H1 (cell line): Measurements from ENCODE around the gene FAM184B. TPM values are rescaled to one million over a fixed set of nuclear protein-coding genes. Genes with fewer than 3 reads are reported as not detected.

ENCODE experiments used
- CTCF ChIA-PET: fragments of 300-600 bp; sonication (Branson Sonifier 250); formaldehyde crosslinking; loops from one replicate; lab custom pipeline; 2021; ENCODE audit not compliant: partially characterized antibody; lab: Charles Lee
- POLR2A ChIA-PET: fragments of 300-600 bp; sonication (Branson Sonifier 250); formaldehyde crosslinking; loops from one replicate; lab custom pipeline; 2021; ENCODE audit warnings: inconsistent platforms; ENCODE audit not compliant: partially characterized antibody; lab: Charles Lee
- DNase-seq, 2 experiments: peaks; one replicate each; pipeline versions ENCODE4 v3.0.0 to v3.0.0-alpha.2; 2010 to 2022; ENCODE audit warnings: low spot score in 2 of 2, low read depth in 1 of 2, mixed read lengths in 1 of 2
- FAIRE-seq: peaks from 2 replicates; lab custom pipeline; 2011; peaks lifted over from hg19 to GRCh38; lab: Jason Lieb, UNC
- H2AFZ ChIP-seq: 2 replicates; pipeline ENCODE4 v1.8.1; 2012; ENCODE audit warnings: low read length, inconsistent platforms
- H2AK5ac ChIP-seq: 2 replicates; pipeline ENCODE4 v1.6.1; 2013; ENCODE audit warnings: low read depth, low read length
- H2BK120ac ChIP-seq: replicated peaks from 2 replicates; pipeline ENCODE3; 2013; ENCODE audit warnings: low read depth, low read length, inconsistent platforms
- H2BK12ac ChIP-seq: 2 replicates; pipeline ENCODE4 v1.6.1; 2013; ENCODE audit warnings: low read depth, low read length
- H2BK15ac ChIP-seq: 2 replicates; pipeline ENCODE4 v1.6.1; 2013; ENCODE audit warnings: low read length
- H2BK20ac ChIP-seq: 2 replicates; pipeline ENCODE4 v1.6.1; 2013; ENCODE audit warnings: low read length
- H2BK5ac ChIP-seq: 2 replicates; pipeline ENCODE4 v1.6.1; 2013; ENCODE audit warnings: low read depth, low read length
- H3K14ac ChIP-seq: 2 replicates; pipeline ENCODE4 v1.6.1; 2013; ENCODE audit warnings: inconsistent platforms; ENCODE audit not compliant: insufficient read length
- H3K18ac ChIP-seq: 2 replicates; pipeline ENCODE4 v1.6.1; 2013; ENCODE audit warnings: low read length; ENCODE audit errors: extremely low read depth
- H3K23ac ChIP-seq: 2 replicates; pipeline ENCODE4 v1.6.1; 2013; ENCODE audit warnings: inconsistent platforms; ENCODE audit not compliant: insufficient read length
- H3K23me2 ChIP-seq: 2 replicates; pipeline ENCODE4 v1.6.1; 2013; ENCODE audit warnings: low read depth, low read length
- H3K27ac ChIP-seq: 2 replicates; pipeline ENCODE4 v1.6.1; 2011; ENCODE audit warnings: low read depth, low read length, inconsistent platforms
- H3K27me3 ChIP-seq, 4 experiments: replicated peaks in 1 of 4; 1 replicate in 1 of 4; 2 replicates in 3 of 4; pipeline versions ENCODE4 v1.6.1 to v1.8.1; 2011 to 2013; ENCODE audit warnings: low read length in 3 of 4, mild to moderate bottlenecking in 3 of 4, inconsistent platforms in 2 of 4, mixed read lengths in 2 of 4, moderate library complexity in 1 of 4; ENCODE audit not compliant: control insufficient read depth in 3 of 4, insufficient read depth in 3 of 4; ENCODE audit errors: extremely low read depth in 1 of 4
- H3K36me3 ChIP-seq, 4 experiments: 2 replicates each; pipeline versions ENCODE4 v1.6.1 to v1.8.1; 2011 to 2013; ENCODE audit warnings: mild to moderate bottlenecking in 4 of 4, low read length in 3 of 4, moderate library complexity in 2 of 4, control low read depth in 1 of 4, inconsistent platforms in 1 of 4; ENCODE audit not compliant: insufficient read depth in 4 of 4, control insufficient read depth in 2 of 4
- H3K4ac ChIP-seq: replicated peaks from 2 replicates; pipeline ENCODE3; 2013; ENCODE audit warnings: low read length, low read depth, mixed read lengths, inconsistent platforms; ENCODE audit not compliant: insufficient read length
- H3K4me1 ChIP-seq, 4 experiments: replicated peaks in 1 of 4; 1 replicate in 1 of 4; 2 replicates in 3 of 4; pipeline versions ENCODE4 v1.6.1 to v1.8.1; 2011 to 2013; ENCODE audit warnings: low read length in 3 of 4, inconsistent platforms in 2 of 4, mixed read lengths in 1 of 4; ENCODE audit not compliant: insufficient read depth in 4 of 4, control insufficient read depth in 3 of 4
- H3K4me2 ChIP-seq, 2 experiments: 2 replicates each; pipeline versions ENCODE4 v1.6.1 to v1.8.1; 2011 to 2013; ENCODE audit warnings: low read depth in 2 of 2, low read length in 2 of 2, control low read depth in 1 of 2, inconsistent platforms in 1 of 2, mild to moderate bottlenecking in 1 of 2; ENCODE audit not compliant: insufficient read depth in 1 of 2
- H3K4me3 ChIP-seq, 4 experiments: fragments of 200-600, 300-600 bp in 1 of 4; sonication (generic), shearing (Covaris generic), sonication (Bioruptor Twin) in 1 of 4; 2 replicates each; pipeline versions ENCODE4 v1.5.1 to v1.8.1; 2011 to 2016; ENCODE audit warnings: low read length in 4 of 4, low read depth in 3 of 4, control low read depth in 2 of 4, inconsistent platforms in 2 of 4, mild to moderate bottlenecking in 2 of 4, mixed read lengths in 1 of 4, moderate library complexity in 1 of 4; ENCODE audit not compliant: insufficient read depth in 2 of 4; ENCODE audit errors: extremely low read depth in 1 of 4
- H3K56ac ChIP-seq: replicated peaks from 2 replicates; pipeline ENCODE3; 2013; ENCODE audit warnings: low read depth, mild to moderate bottlenecking, mixed read lengths, low read length, inconsistent platforms; ENCODE audit not compliant: insufficient read length
- H3K79me1 ChIP-seq: 2 replicates; pipeline ENCODE4 v1.6.1; 2013; ENCODE audit warnings: low read depth, low read length, control low read depth
- H3K79me2 ChIP-seq, 2 experiments: 2 replicates each; pipeline versions ENCODE4 v1.6.1 to v1.8.1; 2012 to 2013; ENCODE audit warnings: low read length in 2 of 2, mild to moderate bottlenecking in 2 of 2, inconsistent platforms in 1 of 2; ENCODE audit not compliant: insufficient read depth in 2 of 2, control insufficient read depth in 1 of 2
- H3K9ac ChIP-seq, 4 experiments: replicated peaks in 1 of 4; 1 replicate in 1 of 4; 2 replicates in 3 of 4; pipeline versions ENCODE4 v1.6.1 to v1.8.1; 2011 to 2013; ENCODE audit warnings: low read depth in 3 of 4, low read length in 3 of 4, control low read depth in 2 of 4, mild to moderate bottlenecking in 2 of 4, moderate library complexity in 2 of 4, inconsistent platforms in 1 of 4; ENCODE audit errors: extremely low read depth in 1 of 4
- H3K9me3 ChIP-seq, 2 experiments: 2 replicates each; pipeline versions ENCODE4 v1.6.1 to v1.8.1; 2012 to 2013; ENCODE audit warnings: mild to moderate bottlenecking in 2 of 2, moderate library complexity in 2 of 2, control low read depth in 1 of 2, inconsistent platforms in 1 of 2, low read depth in 1 of 2, low read length in 1 of 2, mixed read lengths in 1 of 2; ENCODE audit not compliant: insufficient read depth in 2 of 2
- H4K20me1 ChIP-seq, 2 experiments: replicated peaks in 1 of 2; 2 replicates each; pipeline versions ENCODE3 to v1.8.1; 2011 to 2013; ENCODE audit warnings: inconsistent platforms in 2 of 2, low read length in 2 of 2, mild to moderate bottlenecking in 1 of 2; ENCODE audit not compliant: insufficient read depth in 2 of 2, control insufficient read depth in 1 of 2
- H4K5ac ChIP-seq: 2 replicates; pipeline ENCODE4 v1.6.1; 2013; ENCODE audit warnings: low read length, low read depth, mixed read lengths, inconsistent platforms; ENCODE audit not compliant: insufficient read length
- H4K8ac ChIP-seq: 2 replicates; pipeline ENCODE4 v1.8.0; 2013; ENCODE audit warnings: mild to moderate bottlenecking, moderate library complexity, low read length, inconsistent platforms; ENCODE audit not compliant: insufficient read depth; ENCODE audit errors: extremely low read depth
- H4K91ac ChIP-seq: replicated peaks from 2 replicates; pipeline ENCODE3; 2013; ENCODE audit warnings: low read length, mixed read lengths, inconsistent platforms; ENCODE audit not compliant: insufficient read length
- CBX8 ChIP-seq: fragments of 300-800, 300-1000 bp; sonication (generic); IDR thresholded peaks from 2 replicates; pipeline ENCODE4 v1.7.1; 2016; ENCODE audit warnings: low read depth, low read length, borderline replicate concordance
- CTBP2 ChIP-seq: IDR thresholded peaks from 2 replicates; pipeline ENCODE4 v1.7.0; 2011; ENCODE audit warnings: borderline replicate concordance, mild to moderate bottlenecking, moderate library complexity, mixed read lengths, low read length; ENCODE audit not compliant: insufficient read depth, insufficient read length
- GABPA ChIP-seq: IDR thresholded peaks from 2 replicates; pipeline ENCODE4 v1.6.1; 2011; ENCODE audit warnings: mild to moderate bottlenecking, low read length, moderate library complexity, borderline replicate concordance; ENCODE audit not compliant: insufficient read depth
- SP2 ChIP-seq: IDR thresholded peaks from 2 replicates; pipeline ENCODE4 v1.6.1; 2012; ENCODE audit warnings: mild to moderate bottlenecking, low read length, inconsistent platforms
- SP4 ChIP-seq: IDR thresholded peaks from 2 replicates; pipeline ENCODE4 v1.6.1; 2012; ENCODE audit warnings: low read length, inconsistent platforms
- WGBS, 2 experiments: shearing (Covaris generic) in 1 of 2; methylation state at CpG; one replicate each; pipeline versions ENCODE4 v1.1.6 to v1.1.7; 2013 to 2015; ENCODE audit warnings: low lambda C conversion rate in 2 of 2, mixed read lengths in 2 of 2, inconsistent platforms in 1 of 2, low coverage in 1 of 2, missing lambda C conversion rate in 1 of 2; ENCODE audit not compliant: insufficient replicate concordance in 2 of 2, insufficient coverage in 1 of 2, insufficient read length in 1 of 2; ENCODE audit errors: extremely low coverage in 1 of 2, missing lambda C conversion rate in 1 of 2; 5-methylcytosine and 5-hydroxymethylcytosine counted together
- polyA plus RNA-seq, 7 experiments: library from polyadenylated mRNA; depleted of rRNA in 3 of 7; stranded (reverse) in 5 of 7; unstranded in 2 of 7; fragments of >200 nt in 5 of 7; fragments of 200-250 nt in 2 of 7; gene quantifications; 1 replicate in 5 of 7; 2 replicates in 1 of 7; 4 replicates in 1 of 7; pipeline versions ENCODE4 v1.2.1 to v1.2.3, GENCODE V29; 2011 to 2013; ENCODE audit warnings: missing spikeins in 2 of 7, mixed read lengths in 2 of 7
- total RNA-seq: library from RNA; stranded (reverse); fragmentation: NEBNext Ultra II Directional; extraction: Animal tissue kit (Norgen Biotek cat#: 25700); gene quantifications from 2 replicates; pipeline ENCODE4 v1.2.1, GENCODE V29; 2021

The FAM184B gene
- total and polyA plus RNA-seq, 2 of the 8 experiments (the other 6 are each of a cell fraction or from before 2014, with no cell fraction given), result 0.05 to 0.39 TPM

GRCh38 chr4:17814140-17814539, 32.7 kb upstream of the FAM184B start:
- no peak overlapping the region for H2BK120ac ChIP-seq
- no peak for TF ChIP-seq SP2
- TF ChIP-seq SP4, result no peak
- no peak for TF ChIP-seq GABPA
- TF ChIP-seq CTBP2, result no peak
- TF ChIP-seq CBX8, result no peak

More at GRCh38 chr4:17814140-17814539, 32.7 kb upstream of the FAM184B start:
- Histone ChIP-seq H3K36me3 (peaks cover 0 to 47% (median 19%) of the 10 kb centered on the region in 4 experiments), H4K91ac (no peak overlapping the region), H3K79me2 (peaks cover 4 to 87% of the 10 kb centered on the region in 2 experiments; a peak in 3 of 4 replicates), H3K23me2 (peaks cover 3% of the 10 kb centered on the region; the same call in 1 of the 2 replicates), H2BK15ac (no peak overlapping the region), H3K23ac (no peak overlapping the region), H3K4ac (no peak overlapping the region), H3K18ac (no peak overlapping the region), H3K14ac (no peak overlapping the region), H2AFZ (no peak overlapping the region), H3K9ac (no peak overlapping the region), H3K56ac (no peak overlapping the region), H2BK12ac (no peak overlapping the region), H3K4me3 (no peak overlapping the region), H3K27me3 (no peaks in the 10 kb centered on the region), H4K8ac (no peak overlapping the region), H3K4me1 (peaks cover 0 to under 1% (median 0%) of the 10 kb centered on the region in 4 experiments; a peak in 1 of 7 replicates), H2BK5ac (no peak overlapping the region), H4K20me1 (peaks cover 1 to 5% of the 10 kb centered on the region in 2 experiments), H2AK5ac (no peak overlapping the region), H3K9me3 (no peaks in the 10 kb centered on the region), H2BK20ac (no peak overlapping the region), H3K4me2 (no peak overlapping the region), H3K79me1 (no peaks in the 10 kb centered on the region), H3K27ac (no peak overlapping the region), H4K5ac (no peak overlapping the region)
- ChIA-PET CTCF (no interaction called here), POLR2A (no interaction called here)
- 97% methylated on average over 3 of the region's 3 CpGs; no CpG with 5 or more reads in 1 of the 2 experiments for WGBS, 2 experiments
- FAIRE-seq (no peak), DNase-seq (no peak)
